Hypothalamus (tissue), 51 donors: ENCODE data around the gene RPUSD3.
"Not testable (repeated sequence)": the region's sequence is repeated elsewhere in the genome, so short reads cannot be mapped to it uniquely, and the experiment has no call there.

Experiments used
- DNase-seq, 51 donors: peaks; one replicate each; lab custom pipeline; 2025; lab: John Stamatoyannopoulos, UW

Gene RPUSD3

GRCh38 chr3:9866639-9867038 is 22.8 kb upstream of the RPUSD3 start:
- DNase-seq: peak in 1 of 51 donors; percentile 2

- DNase-seq: not testable (repeated sequence)
Measured at GRCh38 chr3:9865125-9865637, 21.4 kb upstream of the RPUSD3 start.

DNA sequence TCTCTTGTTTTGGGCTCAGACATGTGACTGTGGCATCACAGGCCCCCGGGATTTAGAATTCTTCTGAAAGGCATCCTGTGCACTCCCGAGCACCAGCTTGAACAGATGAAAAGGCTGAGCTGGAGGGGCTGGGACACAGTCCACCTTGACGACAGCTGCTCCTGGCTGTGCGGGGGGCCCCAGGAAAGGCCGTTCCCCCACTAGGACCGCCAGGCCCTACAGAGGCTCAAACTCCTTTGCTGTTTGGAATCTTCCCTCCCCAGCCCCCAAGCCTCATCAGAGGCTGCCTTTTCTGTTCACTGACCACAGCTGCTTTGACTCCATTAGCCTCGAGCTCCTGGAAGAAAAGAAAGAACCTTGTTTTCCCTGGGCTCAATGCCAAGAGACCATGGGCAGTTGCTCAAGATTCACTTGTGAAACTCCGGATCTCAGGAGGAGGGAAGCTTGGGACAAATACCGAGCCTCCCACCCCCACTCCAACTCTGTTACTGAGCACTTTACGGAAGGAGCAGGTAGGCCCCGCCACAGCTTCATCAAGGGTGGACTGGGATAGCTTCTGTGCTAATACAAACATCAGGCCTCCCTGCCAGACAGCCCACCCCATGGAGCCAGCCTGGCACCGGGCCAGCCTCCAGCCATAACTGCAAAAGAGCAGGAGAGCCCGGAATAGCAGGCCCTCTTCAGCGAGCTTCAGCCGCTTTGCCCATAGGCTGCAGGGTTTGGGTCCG is 20.6 kb upstream of the RPUSD3 start:
- peak in 47 of 51 donors; percentile 16 to 88 (median 56) for DNase-seq

GRCh38 chr3:9863058-9863772 is 19.4 kb upstream of the RPUSD3 start:
- DNase-seq: no peak

DNA sequence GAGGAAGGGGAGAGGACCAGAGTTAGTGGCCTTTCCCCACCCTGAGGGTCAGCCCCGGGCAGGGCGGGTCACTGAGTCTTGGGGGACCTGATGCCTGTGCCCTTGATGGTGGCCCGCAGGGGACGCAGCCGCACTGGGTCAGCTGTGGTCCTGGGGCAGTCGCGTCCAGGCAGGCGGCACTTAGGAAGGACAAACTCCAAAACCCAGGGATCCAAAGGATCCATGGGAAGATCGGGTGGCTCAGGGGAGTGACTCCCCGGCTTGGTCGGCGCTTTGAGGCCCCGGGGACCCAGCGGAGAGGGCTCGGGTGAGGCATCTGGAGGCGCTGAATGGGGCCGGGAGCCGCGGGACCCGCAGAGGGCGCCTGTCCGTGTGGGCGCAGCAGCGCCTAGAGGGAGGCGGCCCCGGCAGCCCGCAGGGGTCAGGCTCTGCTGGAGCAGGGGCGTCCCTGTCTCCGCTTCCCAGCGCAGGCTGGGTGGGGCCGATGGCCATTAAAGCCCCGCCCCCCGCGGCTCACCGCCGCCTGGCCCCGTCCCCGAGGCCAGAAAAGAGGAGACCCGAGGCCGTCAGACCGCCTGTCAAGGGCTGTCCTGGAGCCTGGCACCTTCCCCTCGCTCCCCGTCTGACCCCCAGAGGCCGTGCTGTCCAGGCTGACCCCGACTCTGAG is 18.7 kb upstream of the RPUSD3 start:
- DNase-seq: peak in 1 of 51 donors; percentile 8

- no peak for DNase-seq
Measured at GRCh38 chr3:9861626-9862130, 17.9 kb upstream of the RPUSD3 start.

DNA sequence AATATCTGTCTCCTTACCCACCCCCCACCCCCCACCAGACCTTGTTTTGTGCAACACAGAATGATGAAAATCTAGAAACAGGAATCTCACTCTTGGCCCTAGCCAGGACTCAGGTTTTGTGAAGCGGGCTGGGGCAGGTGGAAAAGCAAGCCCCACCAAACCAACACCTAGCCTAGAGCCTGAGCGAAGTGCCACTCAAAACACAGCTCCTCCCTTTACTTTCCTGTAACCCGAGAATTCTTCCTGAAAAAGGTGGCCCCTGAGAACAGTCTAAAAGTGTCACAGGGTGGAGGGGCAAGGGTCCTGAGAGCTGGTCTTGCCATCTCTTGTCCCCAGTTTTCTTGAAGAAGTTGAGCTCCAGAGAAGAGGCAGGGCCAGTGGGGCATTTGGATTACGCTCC is 17.4 kb upstream of the RPUSD3 start:
- DNase-seq: no peak

DNA sequence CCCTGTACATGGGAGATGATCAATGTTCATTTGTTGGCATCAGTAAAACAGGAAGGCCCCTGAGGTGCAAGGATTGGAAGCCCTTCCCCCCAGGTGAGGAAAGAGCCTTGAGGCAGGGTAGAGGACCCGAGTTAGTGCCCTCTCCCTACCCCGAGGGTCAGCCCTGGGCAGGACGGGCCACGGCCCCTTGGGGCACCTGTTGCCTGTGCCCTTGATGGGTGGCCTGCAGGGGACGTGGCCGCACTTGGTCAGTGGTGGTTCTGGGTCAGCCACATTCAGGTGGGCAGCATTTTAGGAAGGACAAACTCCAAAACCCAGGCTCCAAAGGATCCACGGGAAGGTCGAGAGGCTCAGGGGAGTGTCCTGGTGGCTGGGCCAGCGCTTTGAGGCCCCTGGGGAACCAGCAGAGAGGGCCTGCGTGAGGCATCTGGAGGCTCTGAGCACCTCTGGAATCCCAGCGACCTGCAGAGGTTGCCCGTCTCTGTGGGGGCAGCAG is 15.8 kb upstream of the RPUSD3 start:
- DNase-seq: no peak

GRCh38 chr3:9855594-9855993 is 11.8 kb upstream of the RPUSD3 start:
- no peak for DNase-seq

DNA sequence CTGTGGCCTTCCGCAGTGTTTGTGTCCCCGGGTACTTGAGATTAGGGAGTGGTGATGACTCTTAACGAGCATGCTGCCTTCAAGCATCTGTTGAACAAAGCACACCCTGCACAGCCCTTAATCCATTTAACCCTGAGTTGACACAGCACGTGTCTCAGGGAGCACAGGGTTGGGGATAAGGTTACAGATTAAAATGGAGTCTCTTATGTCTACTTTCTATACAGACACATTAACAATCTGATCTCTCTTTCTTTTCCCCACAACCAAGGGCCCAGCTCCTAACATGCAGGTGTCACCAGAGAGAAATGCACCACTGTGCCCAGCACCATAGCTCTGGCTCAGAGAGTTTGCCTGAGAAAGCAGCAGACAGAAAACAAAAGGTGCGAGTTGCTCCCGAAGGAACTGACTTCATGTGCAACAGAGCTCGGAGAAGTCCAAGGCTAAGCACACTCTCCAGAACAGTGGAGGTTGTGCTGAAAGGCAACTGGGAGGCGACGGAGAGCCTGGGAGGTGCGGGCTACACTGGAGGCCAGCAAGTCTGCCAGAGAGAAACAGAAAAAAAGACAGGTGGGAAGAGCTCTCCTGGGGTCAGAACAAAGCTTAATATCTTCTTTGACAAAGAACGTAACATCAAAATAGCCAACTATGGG is 10.6 kb upstream of the RPUSD3 start:
- DNase-seq: not testable (repeated sequence)

- DNase-seq: no peak
Measured at GRCh38 chr3:9852528-9852927, 8.7 kb upstream of the RPUSD3 start.

GRCh38 chr3:9851926-9852325 is 8.1 kb upstream of the RPUSD3 start:
- not testable (repeated sequence) for DNase-seq

DNA sequence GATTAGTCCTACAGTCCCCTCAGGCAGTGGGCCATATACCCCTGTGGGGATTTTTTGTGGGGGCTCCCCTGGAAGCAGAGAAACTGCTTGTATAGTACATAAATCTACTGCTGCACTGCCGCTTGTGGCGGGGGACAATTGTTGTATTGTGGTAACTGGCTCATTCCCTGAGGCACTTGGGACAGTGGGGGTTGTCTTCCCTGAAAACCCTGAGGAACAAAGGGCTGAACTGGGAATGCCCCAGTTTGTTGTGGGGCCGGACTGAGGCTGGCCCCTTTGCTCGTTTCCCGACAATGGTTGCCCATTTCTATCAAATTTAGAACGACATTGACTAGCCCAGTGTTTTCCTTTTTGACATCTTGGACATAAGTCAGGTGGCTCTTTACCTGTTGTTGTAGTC is 7.6 kb upstream of the RPUSD3 start:
- peak in 6 of 51 donors; percentile 6 to 34 (median 19) for DNase-seq

DNA sequence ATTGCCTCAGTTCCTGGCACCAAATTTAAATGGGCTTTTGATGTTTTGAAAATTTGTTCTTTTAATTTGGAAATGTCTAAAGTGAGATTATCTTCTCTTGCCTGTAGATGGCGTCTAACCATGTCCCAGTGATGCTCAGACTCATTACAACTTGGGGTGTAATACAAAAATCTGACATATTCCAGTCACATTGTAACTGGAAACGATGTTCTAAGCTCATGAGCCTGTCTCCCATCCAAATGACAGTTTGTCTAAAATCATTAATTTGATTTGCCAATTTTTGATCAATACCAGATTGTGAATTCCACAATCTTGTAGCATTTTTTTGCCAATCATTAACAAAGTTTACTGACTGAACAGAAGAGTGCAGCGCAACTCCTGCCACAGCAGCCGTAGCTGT is 5.1 kb upstream of the RPUSD3 start:
- peak in 1 of 51 donors; percentile 25 for DNase-seq

- DNase-seq: not testable (repeated sequence)
Measured at GRCh38 chr3:9847870-9848269, 4.1 kb upstream of the RPUSD3 start.

GRCh38 chr3:9846931-9847488 is 3.2 kb upstream of the RPUSD3 start:
- no peak for DNase-seq

DNA sequence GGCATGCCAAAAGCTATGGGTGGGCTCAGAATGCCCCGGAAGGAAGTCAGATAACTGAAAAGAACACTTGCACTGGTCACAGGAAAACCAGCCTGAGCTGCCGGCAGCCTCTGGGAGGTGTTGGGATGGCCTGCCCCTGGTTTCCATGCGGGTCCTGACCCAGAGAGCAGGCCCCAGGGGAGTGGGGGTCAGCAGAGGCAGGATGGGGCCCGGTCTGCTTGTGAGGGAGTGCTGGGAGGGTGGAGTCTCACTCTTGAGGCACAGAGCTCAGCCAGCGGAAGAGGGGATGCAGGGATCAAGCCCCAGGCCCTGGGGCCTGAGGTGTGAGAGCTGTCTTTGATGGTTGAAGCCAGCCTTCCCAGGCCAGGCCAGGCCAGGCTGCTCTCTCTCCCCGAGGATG is 2.4 kb upstream of the RPUSD3 start:
- no peak for DNase-seq

GRCh38 chr3:9841015-9841414 is 2.8 kb downstream of the RPUSD3 start:
- no peak for DNase-seq

- no peak for DNase-seq
Measured at GRCh38 chr3:9838856-9839255, 5.0 kb downstream of the RPUSD3 start.
